T-helper 1 cell treated with Interleukin-12 subunit alpha and Interleukin-12 subunit beta and Interleukin-4 antibody, amounts not matched to agents 30 μg/mL and 1 μg/mL, for 36 hours (primary cell): ENCODE results near the gene NPIPB5.
"Not testable (repeated sequence)": the region's sequence is repeated elsewhere in the genome, so short reads cannot be mapped to it uniquely, and the experiment has no call there.

ENCODE experiments used
- H3K27ac Mint-ChIP-seq: one replicate; pipeline ENCODE4 v1.8.0; 2021; ENCODE audit warnings: mild to moderate bottlenecking, mixed read lengths
- H3K27me3 Mint-ChIP-seq: one replicate; pipeline ENCODE4 v1.8.0; 2021; ENCODE audit warnings: low read depth, mixed read lengths
- H3K36me3 Mint-ChIP-seq: one replicate; pipeline ENCODE4 v1.8.0; 2021; ENCODE audit warnings: low read depth, mixed read lengths
- H3K4me1 Mint-ChIP-seq: one replicate; pipeline ENCODE4 v1.8.0; 2021; ENCODE audit warnings: low read depth, mixed read lengths
- H3K4me3 Mint-ChIP-seq: one replicate; pipeline ENCODE4 v1.8.0; 2021; ENCODE audit warnings: mild to moderate bottlenecking, moderate library complexity, mixed read lengths
- H3K9me3 Mint-ChIP-seq: one replicate; pipeline ENCODE4 v1.8.0; 2021; ENCODE audit warnings: mixed read lengths

Gene NPIPB5

DNA sequence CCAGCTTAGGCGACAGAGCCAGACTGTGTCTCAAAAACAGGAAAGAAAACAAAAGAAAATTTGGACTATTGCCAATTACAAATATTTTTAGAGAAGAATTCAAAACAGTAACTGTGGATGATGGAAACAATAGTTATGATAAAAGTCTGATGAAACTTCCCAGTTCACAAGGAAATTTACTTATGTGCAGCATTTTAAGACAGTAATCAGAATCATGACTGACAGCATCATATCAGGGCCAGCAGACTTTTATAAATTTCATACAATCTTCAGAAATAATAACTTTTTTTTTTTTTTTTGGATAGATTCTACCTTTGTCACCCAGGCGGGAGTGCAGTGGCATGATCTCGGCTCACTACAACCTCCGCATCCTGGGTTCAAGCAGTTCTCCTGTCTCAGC, at the start of gene NPIPB5:
Gene NPIPB5, plus strand, starts transcription at position 301 of the 400 bp plus-strand sequence. CDS start 2,911 bp downstream, outside the sequence.
- H3K27ac Mint-ChIP-seq, H3K36me3 Mint-ChIP-seq, H3K4me3 Mint-ChIP-seq, H3K27me3 Mint-ChIP-seq, H3K9me3 Mint-ChIP-seq, H3K4me1 Mint-ChIP-seq: not testable (repeated sequence)

GRCh38 chr16:22468846-22469245, 41.8 kb upstream of the NPIPB5 start:
- H3K9me3 Mint-ChIP-seq, H3K4me3 Mint-ChIP-seq, H3K27ac Mint-ChIP-seq, H3K27me3 Mint-ChIP-seq, H3K4me1 Mint-ChIP-seq, H3K36me3 Mint-ChIP-seq: not testable (repeated sequence)

- H3K27ac Mint-ChIP-seq, H3K27me3 Mint-ChIP-seq, H3K9me3 Mint-ChIP-seq, H3K36me3 Mint-ChIP-seq, H3K4me1 Mint-ChIP-seq, H3K4me3 Mint-ChIP-seq: not testable (repeated sequence)
Measured at GRCh38 chr16:22537996-22538395, 27.3 kb downstream of the NPIPB5 start.

- H3K36me3 Mint-ChIP-seq, H3K4me3 Mint-ChIP-seq, H3K27ac Mint-ChIP-seq, H3K27me3 Mint-ChIP-seq, H3K9me3 Mint-ChIP-seq, H3K4me1 Mint-ChIP-seq: not testable (repeated sequence)
Measured at GRCh38 chr16:22544809-22545208, 34.1 kb downstream of the NPIPB5 start.

DNA sequence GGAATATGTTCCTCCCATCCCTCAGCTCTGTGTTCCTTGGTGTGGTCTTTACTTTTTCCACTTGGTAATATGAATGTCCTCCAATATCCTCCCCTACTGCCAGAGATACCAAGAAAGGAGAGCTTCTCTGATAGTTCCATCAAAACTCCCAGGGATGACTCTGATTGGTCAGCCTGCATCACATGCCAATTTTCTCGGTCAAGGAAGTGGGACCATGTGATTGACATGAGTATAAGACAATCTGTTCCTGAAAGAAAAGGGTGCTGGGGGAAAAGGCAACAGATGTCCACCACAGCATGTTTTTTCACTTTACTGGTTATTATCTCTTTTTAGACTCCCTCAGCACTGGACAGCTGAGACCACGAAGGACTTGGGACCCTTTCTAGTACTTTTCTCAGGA, 35.9 kb downstream of the NPIPB5 start:
- H3K36me3 Mint-ChIP-seq, H3K4me3 Mint-ChIP-seq, H3K27me3 Mint-ChIP-seq, H3K27ac Mint-ChIP-seq, H3K4me1 Mint-ChIP-seq, H3K9me3 Mint-ChIP-seq: not testable (repeated sequence)

DNA sequence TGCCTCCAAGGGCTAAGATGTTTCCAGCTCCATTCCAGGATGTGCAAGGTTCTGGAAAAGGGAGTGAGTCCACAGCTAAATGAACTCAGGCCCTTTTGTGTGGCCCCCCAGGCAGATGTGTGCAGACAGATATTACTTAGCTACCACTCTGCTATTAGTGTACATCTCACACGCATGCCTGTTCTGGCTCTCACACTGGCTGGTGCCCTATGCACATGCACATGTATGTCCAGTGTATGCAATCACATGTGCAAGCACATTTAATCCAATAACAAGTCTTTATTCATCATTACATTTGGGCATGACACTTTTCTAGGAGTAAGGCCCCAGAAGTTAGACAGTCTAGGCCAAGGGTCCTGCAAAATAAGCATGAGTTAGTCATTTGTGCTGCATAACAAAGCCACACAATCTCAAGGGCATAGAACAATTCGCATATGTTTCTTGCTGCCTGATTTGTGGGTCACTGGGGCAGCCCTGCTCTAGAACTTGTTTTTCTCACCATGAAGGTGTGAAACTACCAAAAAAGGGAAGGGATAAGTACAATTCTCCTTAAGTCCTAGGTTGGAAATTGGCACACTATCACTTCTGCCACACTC, 36.6 kb downstream of the NPIPB5 start:
- not testable (repeated sequence) for H3K36me3 Mint-ChIP-seq, H3K27me3 Mint-ChIP-seq, H3K9me3 Mint-ChIP-seq, H3K27ac Mint-ChIP-seq, H3K4me3 Mint-ChIP-seq, H3K4me1 Mint-ChIP-seq

- H3K27ac Mint-ChIP-seq, H3K36me3 Mint-ChIP-seq, H3K27me3 Mint-ChIP-seq, H3K9me3 Mint-ChIP-seq, H3K4me3 Mint-ChIP-seq, H3K4me1 Mint-ChIP-seq: not testable (repeated sequence)
Measured at GRCh38 chr16:22549853-22550252, 39.2 kb downstream of the NPIPB5 start.

- not testable (repeated sequence) for H3K36me3 Mint-ChIP-seq, H3K27ac Mint-ChIP-seq, H3K4me3 Mint-ChIP-seq, H3K4me1 Mint-ChIP-seq, H3K27me3 Mint-ChIP-seq, H3K9me3 Mint-ChIP-seq
Measured at GRCh38 chr16:22551143-22551542, 40.5 kb downstream of the NPIPB5 start.

GRCh38 chr16:22551651-22552050, 41.0 kb downstream of the NPIPB5 start:
- not testable (repeated sequence) for H3K27ac Mint-ChIP-seq, H3K9me3 Mint-ChIP-seq, H3K36me3 Mint-ChIP-seq, H3K4me3 Mint-ChIP-seq, H3K4me1 Mint-ChIP-seq, H3K27me3 Mint-ChIP-seq

DNA sequence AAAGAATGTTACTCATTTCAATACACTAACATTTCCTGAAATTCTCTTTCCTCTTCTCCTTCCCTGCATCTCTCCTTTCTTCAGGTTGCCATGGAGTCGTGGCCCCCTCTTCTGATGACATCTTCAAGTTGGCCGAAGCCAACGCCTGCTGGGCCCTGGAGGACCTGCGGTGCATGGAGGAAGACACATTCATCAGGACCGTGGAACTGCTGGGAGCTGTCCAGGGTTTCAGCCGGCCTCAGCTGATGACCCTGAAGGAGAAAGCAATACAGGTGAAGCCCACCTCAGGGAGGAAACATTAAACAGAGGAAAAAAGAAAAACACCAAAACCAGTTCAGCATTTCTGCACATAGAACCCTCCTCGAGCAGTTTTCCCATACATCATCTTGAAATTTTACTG, 46.1 kb downstream of the NPIPB5 start:
- H3K4me3 Mint-ChIP-seq, H3K4me1 Mint-ChIP-seq: not testable (repeated sequence)

More for the DNA sequence above, 46.1 kb downstream of the NPIPB5 start:
- H3K27me3 Mint-ChIP-seq, H3K27ac Mint-ChIP-seq, H3K9me3 Mint-ChIP-seq, H3K36me3 Mint-ChIP-seq: not testable (repeated sequence)
